K562 (cell line): ENCODE data around the gene AHI1. TPM values are rescaled to one million over a fixed set of nuclear protein-coding genes. Genes with fewer than 3 reads are reported as not detected.

Experiments
- BDP1 ChIP-seq: IDR thresholded peaks from 3 replicates; pipeline ENCODE4 v1.6.1; 2011; ENCODE audit not compliant: insufficient read length, insufficient read depth
- CC2D1A ChIP-seq: fragments of 450-650 bp; IDR thresholded peaks from 2 replicates; pipeline ENCODE4 v1.6.1; 2017; ENCODE audit warnings: mild to moderate bottlenecking
- CXXC5 ChIP-seq: fragments of 250-450 bp; sonication (Bioruptor Pico); IDR thresholded peaks from 2 replicates; pipeline ENCODE4 v1.8.0; 2022; ENCODE audit warnings: inconsistent platforms, mild to moderate bottlenecking, moderate library complexity
- DDX20 ChIP-seq: fragments of 450-650 bp; IDR thresholded peaks from 2 replicates; pipeline ENCODE4 v1.6.1; 2016; ENCODE audit warnings: missing genetic modification characterization, low read depth, mild to moderate bottlenecking, missing compliant biosample characterization, moderate library complexity
- DPF2 ChIP-seq: fragments of 450-650 bp; IDR thresholded peaks from 2 replicates; pipeline ENCODE4 v1.6.1; 2016
- ESRRA ChIP-seq: fragments of 450-650 bp; IDR thresholded peaks from 2 replicates; pipeline ENCODE4 v1.6.1; 2014; ENCODE audit warnings: low read depth, mild to moderate bottlenecking, moderate library complexity, borderline replicate concordance
- GABPA ChIP-seq: fragments of 200-800 bp; sonication (Bioruptor generic); conservative IDR thresholded peaks from 2 replicates; pipeline ENCODE4 v1.6.1; 2016; ENCODE audit warnings: low read depth, missing genetic modification characterization, missing compliant biosample characterization
- HDAC3 ChIP-seq: fragments of 450-650 bp; IDR thresholded peaks from 2 replicates; pipeline ENCODE4 v1.6.1; 2018; ENCODE audit warnings: borderline replicate concordance, mild to moderate bottlenecking, moderate library complexity; ENCODE audit not compliant: partially characterized antibody
- HNRNPL ChIP-seq: fragments of 200-400 bp; formaldehyde crosslinking; IDR thresholded peaks from 2 replicates; pipeline ENCODE4 v1.6.1; 2017; ENCODE audit warnings: low read depth, mild to moderate bottlenecking, low read length
- KLF6 ChIP-seq: fragments of 250-450 bp; sonication (Bioruptor Pico); IDR thresholded peaks from 2 replicates; pipeline ENCODE4 v1.4.0; 2020; ENCODE audit warnings: mild to moderate bottlenecking, moderate library complexity, borderline replicate concordance
- MEF2D ChIP-seq: conservative IDR thresholded peaks from 2 replicates; pipeline ENCODE4 v1.6.1; 2016; ENCODE audit warnings: low read depth, missing genetic modification characterization, missing compliant biosample characterization
- MTA3 ChIP-seq: fragments of 450-650 bp; formaldehyde crosslinking; IDR thresholded peaks from 2 replicates; pipeline ENCODE4 v1.6.1; 2017; ENCODE audit warnings: mild to moderate bottlenecking, borderline replicate concordance
- NCOA6 ChIP-seq: fragments of 450-650 bp; IDR thresholded peaks from 2 replicates; pipeline ENCODE4 v1.6.1; 2017; ENCODE audit warnings: mild to moderate bottlenecking
- NFRKB ChIP-seq: fragments of 450-650 bp; IDR thresholded peaks from 2 replicates; pipeline ENCODE4 v1.6.1; 2016; ENCODE audit warnings: low read depth
- NR3C1 ChIP-seq: sonication (generic); formaldehyde crosslinking; IDR thresholded peaks from 2 replicates; pipeline ENCODE4 v1.8.1; 2022; ENCODE audit warnings: missing genetic modification reagents
- PHTF2 ChIP-seq: fragments of 250-450 bp; sonication (Bioruptor Pico); IDR thresholded peaks from 2 replicates; pipeline ENCODE4 v1.5.0; 2021; ENCODE audit warnings: mild to moderate bottlenecking
- PTTG1 ChIP-seq: fragments of 450-650 bp; IDR thresholded peaks from 2 replicates; pipeline ENCODE4 v1.6.1; 2016; ENCODE audit warnings: low read depth, mild to moderate bottlenecking, missing genetic modification characterization, missing compliant biosample characterization
- RBM17 ChIP-seq: fragments of 200-400 bp; formaldehyde crosslinking; IDR thresholded peaks from 2 replicates; pipeline ENCODE4 v1.6.1; 2017; ENCODE audit warnings: low read depth, mild to moderate bottlenecking, low read length, borderline replicate concordance
- SMARCB1 ChIP-seq: IDR thresholded peaks from 2 replicates; pipeline ENCODE4 v1.6.1; 2011; ENCODE audit warnings: improper control_type of control experiment, low read depth; ENCODE audit not compliant: insufficient read length
- SUPT5H ChIP-seq: fragments of 450-650 bp; IDR thresholded peaks from 2 replicates; pipeline ENCODE4 v1.6.1; 2016
- TAF1 ChIP-seq: IDR thresholded peaks from 2 replicates; pipeline ENCODE4 v1.6.1; 2011; ENCODE audit warnings: mild to moderate bottlenecking, low read length, moderate library complexity; ENCODE audit not compliant: insufficient read depth, control insufficient read depth, severe bottlenecking; ENCODE audit errors: extremely low read depth
- TARDBP ChIP-seq: fragments of 450-650 bp; IDR thresholded peaks from 2 replicates; pipeline ENCODE4 v1.6.1; 2016
- TBL1XR1 ChIP-seq, 2 experiments: IDR thresholded peaks; 2 replicates each; pipeline ENCODE4 v1.6.1; 2012; ENCODE audit warnings: improper control_type of control experiment in 2 of 2, low read length in 2 of 2, mild to moderate bottlenecking in 1 of 2
- THRAP3 ChIP-seq: fragments of 450-650 bp; IDR thresholded peaks from 2 replicates; pipeline ENCODE4 v1.6.1; 2016; ENCODE audit warnings: mild to moderate bottlenecking, inconsistent platforms, borderline replicate concordance
- U2AF1 ChIP-seq: fragments of 200-400 bp; formaldehyde crosslinking; optimal IDR thresholded peaks from 2 replicates; pipeline ENCODE3; 2017; ENCODE audit warnings: mild to moderate bottlenecking, low read depth, low read length, moderate library complexity
- ZNF165 ChIP-seq: fragments of 250-450 bp; sonication (Bioruptor Pico); IDR thresholded peaks from 2 replicates; pipeline ENCODE4 v1.4.0; 2020; ENCODE audit warnings: borderline replicate concordance
- ZNF253 ChIP-seq: fragments of 250-450 bp; sonication (Bioruptor Pico); conservative IDR thresholded peaks from 2 replicates; pipeline ENCODE4 v1.6.1; 2021; ENCODE audit warnings: mild to moderate bottlenecking
- ZSCAN29 ChIP-seq: fragments of 450-650 bp; IDR thresholded peaks from 2 replicates; pipeline ENCODE4 v1.6.1; 2017
- polyA plus RNA-seq, 8 experiments: library from polyadenylated mRNA; depleted of rRNA in 4 of 8; stranded (reverse) in 5 of 8; unstranded in 3 of 8; fragments of >200 nt; fragmentation: Nextera tagmentation in 2 of 8; fragmentation: Illumina TruSeq in 1 of 8; extraction: Ambion mirVana in 2 of 8; extraction: Trizol in 1 of 8; gene quantifications; 2 replicates each; pipeline versions ENCODE4 v1.2.1 to v1.2.3, GENCODE V29; 2011 to 2014; ENCODE audit warnings: inconsistent platforms in 1 of 8, missing spikeins in 1 of 8
- total RNA-seq, 7 experiments: library from RNA; depleted of rRNA in 6 of 7; stranded (reverse); fragments of >200 nt in 6 of 7; fragmentation: Illumina TruSeq in 2 of 7; extraction: Trizol in 2 of 7; gene quantifications; 2 replicates each; pipeline versions ENCODE4 v1.2.1 to v1.2.3, GENCODE V29; 2011 to 2021; ENCODE audit warnings: low replicate concordance in 1 of 7
- TF ChIP-seq, protein P1 (sequence below): fragments of 450-650 bp; IDR thresholded peaks from 2 replicates; pipeline ENCODE4 v1.6.1; 2017; ENCODE audit warnings: antibody characterized with exemption

AHI1 gene
- total and polyA plus RNA-seq, 9 of the 15 experiments (the other 6 are each of a cell fraction or from before 2014, with no cell fraction given), result 24.7 to 54.9 (median 32.2) TPM

DNA sequence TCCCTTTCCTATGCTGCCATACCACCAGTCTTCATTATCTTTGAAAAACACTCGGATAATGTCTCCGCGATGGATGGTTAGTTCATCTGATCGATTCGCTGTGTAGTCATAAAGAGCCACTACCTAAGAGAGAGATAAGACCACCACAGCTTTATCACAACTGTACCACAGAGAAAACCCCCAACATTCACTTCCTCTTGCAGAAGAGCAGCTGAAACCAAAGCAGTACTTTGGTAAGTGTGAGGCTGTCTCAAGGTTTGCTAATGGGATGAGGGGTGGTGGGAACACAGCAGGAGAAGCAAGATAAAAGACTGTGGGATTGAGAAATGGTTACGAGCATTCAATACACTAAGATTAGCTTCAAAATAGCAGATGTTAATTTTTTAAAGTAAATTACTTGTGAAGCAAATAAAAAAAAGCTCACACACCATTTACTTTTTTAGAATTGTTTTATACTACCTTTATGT is 174.3 kb downstream of the AHI1 start (continued):
- TF ChIP-seq, protein P1, sequence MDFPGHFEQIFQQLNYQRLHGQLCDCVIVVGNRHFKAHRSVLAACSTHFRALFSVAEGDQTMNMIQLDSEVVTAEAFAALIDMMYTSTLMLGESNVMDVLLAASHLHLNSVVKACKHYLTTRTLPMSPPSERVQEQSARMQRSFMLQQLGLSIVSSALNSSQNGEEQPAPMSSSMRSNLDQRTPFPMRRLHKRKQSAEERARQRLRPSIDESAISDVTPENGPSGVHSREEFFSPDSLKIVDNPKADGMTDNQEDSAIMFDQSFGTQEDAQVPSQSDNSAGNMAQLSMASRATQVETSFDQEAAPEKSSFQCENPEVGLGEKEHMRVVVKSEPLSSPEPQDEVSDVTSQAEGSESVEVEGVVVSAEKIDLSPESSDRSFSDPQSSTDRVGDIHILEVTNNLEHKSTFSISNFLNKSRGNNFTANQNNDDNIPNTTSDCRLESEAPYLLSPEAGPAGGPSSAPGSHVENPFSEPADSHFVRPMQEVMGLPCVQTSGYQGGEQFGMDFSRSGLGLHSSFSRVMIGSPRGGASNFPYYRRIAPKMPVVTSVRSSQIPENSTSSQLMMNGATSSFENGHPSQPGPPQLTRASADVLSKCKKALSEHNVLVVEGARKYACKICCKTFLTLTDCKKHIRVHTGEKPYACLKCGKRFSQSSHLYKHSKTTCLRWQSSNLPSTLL, result peak; percentile 91
- TF ChIP-seq NR3C1 (CRISPR knock-in tag) (no peak), ZNF165 (no peak), CXXC5 (CRISPR knock-in tag) (peak; percentile 95), NFRKB (no peak), SMARCB1 (no peak), TAF1 (peak; percentile 67), BDP1 (no peak), HNRNPL (no peak), NCOA6 (peak; percentile 78), DPF2 (peak; percentile 100), PHTF2 (CRISPR knock-in tag) (peak; percentile 62; the same call in 1 of the 2 replicates), KLF6 (CRISPR knock-in tag) (no peak), ZNF253 (CRISPR knock-in tag) (no peak), ESRRA (peak; percentile 97), ZSCAN29 (peak; percentile 32; the same call in 1 of the 2 replicates), THRAP3 (no peak), TBL1XR1 (IDR thresholded peaks at IDR 0.05; ENCODE audit: low read length in 2 of 2) (peak; percentile 97 to 99; a peak in 3 of 4 replicates), RBM17 (no peak), MTA3 (peak; percentile 97), SUPT5H (no peak; the same call in 1 of the 2 replicates), PTTG1 (no peak; the same call in 1 of the 2 replicates), MEF2D (tag) (peak; percentile 95), HDAC3 (peak; percentile 99), DDX20 (tag) (no peak), TARDBP (peak; percentile 99), U2AF1 (no peak), CC2D1A (peak; percentile 100), GABPA (tag) (peak; percentile 66)
